HG03378 (cell line): ENCODE measurements around the gene ACTR10.

Experiments used
- ATAC-seq: cut with Tn5 transposase; IDR thresholded peaks from one replicate; pipeline ENCODE4 v1.9.1; 2021; ENCODE audit warnings: mild to moderate bottlenecking, moderate library complexity; ENCODE audit not compliant: unreplicated experiment

The ACTR10 gene

GRCh38 chr14:58278177-58278576 is 78.2 kb downstream of the ACTR10 start:
- ATAC-seq: no peak

DNA sequence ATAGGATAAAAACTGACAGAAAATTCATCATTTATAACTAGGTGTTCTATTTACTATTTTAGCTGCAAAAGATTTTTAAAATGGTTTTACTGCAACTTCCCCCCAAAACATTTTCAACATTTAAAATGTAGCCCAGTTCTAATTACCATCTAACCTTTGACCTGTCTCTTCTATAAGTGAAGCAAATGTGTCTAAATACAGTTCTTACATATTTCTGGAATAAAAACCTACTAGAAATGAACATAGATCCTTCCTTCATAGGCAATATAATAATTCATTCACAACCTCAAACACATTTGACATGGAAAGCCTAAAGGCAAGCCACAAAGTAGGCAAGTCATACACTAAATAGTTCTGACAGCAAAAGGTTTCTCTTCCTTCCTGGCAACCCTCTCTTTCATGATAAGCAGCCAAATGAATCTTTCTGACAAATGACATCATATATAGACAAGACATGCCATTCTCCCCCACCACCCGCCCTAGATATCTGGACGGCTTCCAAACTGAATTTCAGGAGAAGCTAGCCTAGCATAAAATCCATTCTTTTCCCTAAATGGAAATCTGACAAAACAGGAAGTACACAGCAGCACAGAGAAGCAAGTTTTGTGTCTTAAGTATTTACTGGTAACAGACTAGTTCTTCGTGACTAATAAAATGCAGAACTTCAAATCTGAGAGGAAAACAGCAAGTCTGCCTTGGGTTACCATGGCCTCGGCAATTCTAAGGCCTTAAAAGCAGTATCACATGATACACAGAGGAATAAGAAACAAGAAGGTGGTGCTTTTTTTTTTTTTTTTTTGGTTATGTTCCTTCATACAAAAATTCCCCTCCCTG is 81.2 kb downstream of the ACTR10 start:
- peak; percentile 64 for ATAC-seq

GRCh38 chr14:58281969-58282368 is 82.0 kb downstream of the ACTR10 start:
- ATAC-seq: no peak

DNA sequence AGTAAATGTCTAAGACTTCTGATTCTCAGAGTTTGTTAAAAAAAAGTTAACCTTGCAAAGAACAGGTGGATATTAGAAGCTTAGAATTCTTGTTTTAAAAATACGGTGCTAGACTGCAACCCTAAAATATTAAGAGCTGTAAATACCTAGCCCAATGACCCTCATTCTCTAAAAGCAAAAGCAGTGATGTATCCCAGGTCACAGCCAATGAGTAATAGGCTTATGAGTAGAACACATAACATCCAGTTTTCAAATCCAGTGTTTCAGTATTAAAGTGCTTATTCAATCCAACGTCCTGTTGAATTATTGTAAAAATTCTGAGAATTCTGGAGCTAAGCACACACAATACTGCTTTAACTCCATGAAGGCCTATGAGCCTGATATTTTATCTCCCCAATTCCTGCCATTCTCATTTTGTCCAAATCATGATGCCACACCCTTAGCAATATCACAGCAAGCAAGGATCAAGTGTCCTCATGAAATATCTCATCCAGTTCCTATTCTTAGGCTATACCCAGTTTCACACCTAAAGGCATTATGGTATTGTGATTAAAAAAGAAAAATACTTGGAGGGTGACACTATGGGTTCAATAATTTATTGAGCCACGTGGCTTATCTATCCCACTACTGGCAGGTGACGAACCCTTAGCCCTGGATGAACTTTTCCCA is 83.1 kb downstream of the ACTR10 start:
- no peak for ATAC-seq

DNA sequence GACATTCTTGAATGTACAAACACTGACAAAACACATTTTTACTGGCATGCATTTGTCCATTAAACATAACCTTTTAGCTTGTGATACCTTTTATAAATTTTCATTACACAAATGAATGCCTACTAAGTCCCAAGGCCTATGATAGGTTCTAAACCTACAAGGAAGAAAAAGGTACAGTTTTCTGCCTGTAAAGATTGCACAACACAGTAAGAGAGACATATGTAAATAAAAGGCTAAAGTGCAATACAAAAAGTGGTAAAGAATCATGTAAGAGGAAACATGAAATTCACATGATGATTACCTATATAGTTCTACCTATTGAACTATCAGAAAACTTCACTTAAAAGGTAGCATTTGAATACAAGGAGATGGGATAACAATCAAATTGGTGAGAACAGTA is 83.8 kb downstream of the ACTR10 start:
- ATAC-seq: no peak

GRCh38 chr14:58285132-58285531 is 85.2 kb downstream of the ACTR10 start:
- ATAC-seq: no peak
